ENCODE results near the gene MSGN1. TPM values are rescaled to one million over a fixed set of nuclear protein-coding genes. Genes with fewer than 3 reads are reported as not detected.

The MSGN1 gene, protein sequence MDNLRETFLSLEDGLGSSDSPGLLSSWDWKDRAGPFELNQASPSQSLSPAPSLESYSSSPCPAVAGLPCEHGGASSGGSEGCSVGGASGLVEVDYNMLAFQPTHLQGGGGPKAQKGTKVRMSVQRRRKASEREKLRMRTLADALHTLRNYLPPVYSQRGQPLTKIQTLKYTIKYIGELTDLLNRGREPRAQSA
- total RNA-seq (2021) (not detected in 2 replicates), Bru-seq, nascent RNA (not detected), BruChase-seq, experiment 1, labeled RNA remaining after a 2-hour chase (not detected), BruChase-seq, experiment 2, labeled RNA remaining after a 6-hour chase (not detected)
- long read RNA-seq = 0 reads

DNA sequence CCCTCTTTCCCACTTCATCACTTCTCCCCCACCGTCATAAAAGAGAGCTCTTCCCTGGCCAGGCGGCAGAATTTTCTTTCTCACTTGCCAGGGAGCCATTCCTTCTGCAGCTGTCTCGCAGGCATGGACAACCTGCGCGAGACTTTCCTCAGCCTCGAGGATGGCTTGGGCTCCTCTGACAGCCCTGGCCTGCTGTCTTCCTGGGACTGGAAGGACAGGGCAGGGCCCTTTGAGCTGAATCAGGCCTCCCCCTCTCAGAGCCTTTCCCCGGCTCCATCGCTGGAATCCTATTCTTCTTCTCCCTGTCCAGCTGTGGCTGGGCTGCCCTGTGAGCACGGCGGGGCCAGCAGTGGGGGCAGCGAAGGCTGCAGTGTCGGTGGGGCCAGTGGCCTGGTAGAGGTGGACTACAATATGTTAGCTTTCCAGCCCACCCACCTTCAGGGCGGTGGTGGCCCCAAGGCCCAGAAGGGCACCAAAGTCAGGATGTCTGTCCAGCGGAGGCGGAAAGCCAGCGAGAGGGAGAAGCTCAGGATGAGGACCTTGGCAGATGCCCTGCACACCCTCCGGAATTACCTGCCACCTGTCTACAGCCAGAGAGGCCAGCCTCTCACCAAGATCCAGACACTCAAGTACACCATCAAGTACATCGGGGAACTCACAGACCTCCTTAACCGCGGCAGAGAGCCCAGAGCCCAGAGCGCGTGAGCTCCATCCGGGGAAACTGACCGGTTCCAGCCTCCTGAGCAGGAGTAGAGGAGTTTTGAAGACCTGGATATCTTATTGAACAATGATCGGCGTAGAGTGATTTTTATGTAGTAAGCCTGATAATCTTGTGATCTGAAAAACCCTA is at the start of gene MSGN1:
Gene MSGN1 (plus strand): TSS at position 65 of the 850 bp plus-strand sequence. CDS start 59 bp downstream, at position 124.
- H3K27me3 ChIP-seq (ENCODE audit: insufficient read depth, low read depth) = no peaks in the 10 kb centered on the region
- H3K27ac ChIP-seq = no peak within 1 kb of the TSS
- no peaks in the 10 kb centered on the region for H3K4me1 ChIP-seq (replicated peaks; ENCODE audit: insufficient read depth)
- ChIA-PET POLR2A (ENCODE audit: unreplicated experiment) (no interaction called here), CTCF (interaction anchor here (0.5 kb wide), 1 partner anchor 145 kb away, joined by 9 read pairs; no protein-coding TSS in a partner anchor)
- no peak within 1 kb of the TSS for H3K4me3 ChIP-seq
- H3K36me3 ChIP-seq (ENCODE audit: low read depth) = no peaks in the 10 kb centered on the region
- no peak within 1 kb of the TSS for H3K4me2 ChIP-seq
- no peaks in the 10 kb centered on the region for H3K79me2 ChIP-seq (ENCODE audit: low read depth)
- H3F3A ChIP-seq (ENCODE audit: insufficient read depth, low read depth) = no peaks in the 10 kb centered on the region
- intact Hi-C loops (cut with micrococcal nuclease; ENCODE audit: unreplicated experiment) = no loop called here
- H3K9me3 ChIP-seq (ENCODE audit: insufficient read depth, low read depth) = no peaks in the 10 kb centered on the region
- TF ChIP-seq, protein P1, sequence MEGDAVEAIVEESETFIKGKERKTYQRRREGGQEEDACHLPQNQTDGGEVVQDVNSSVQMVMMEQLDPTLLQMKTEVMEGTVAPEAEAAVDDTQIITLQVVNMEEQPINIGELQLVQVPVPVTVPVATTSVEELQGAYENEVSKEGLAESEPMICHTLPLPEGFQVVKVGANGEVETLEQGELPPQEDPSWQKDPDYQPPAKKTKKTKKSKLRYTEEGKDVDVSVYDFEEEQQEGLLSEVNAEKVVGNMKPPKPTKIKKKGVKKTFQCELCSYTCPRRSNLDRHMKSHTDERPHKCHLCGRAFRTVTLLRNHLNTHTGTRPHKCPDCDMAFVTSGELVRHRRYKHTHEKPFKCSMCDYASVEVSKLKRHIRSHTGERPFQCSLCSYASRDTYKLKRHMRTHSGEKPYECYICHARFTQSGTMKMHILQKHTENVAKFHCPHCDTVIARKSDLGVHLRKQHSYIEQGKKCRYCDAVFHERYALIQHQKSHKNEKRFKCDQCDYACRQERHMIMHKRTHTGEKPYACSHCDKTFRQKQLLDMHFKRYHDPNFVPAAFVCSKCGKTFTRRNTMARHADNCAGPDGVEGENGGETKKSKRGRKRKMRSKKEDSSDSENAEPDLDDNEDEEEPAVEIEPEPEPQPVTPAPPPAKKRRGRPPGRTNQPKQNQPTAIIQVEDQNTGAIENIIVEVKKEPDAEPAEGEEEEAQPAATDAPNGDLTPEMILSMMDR (conservative IDR thresholded peaks at IDR 0.05) = no peak
- TF ChIP-seq EZH2 (IDR thresholded peaks at IDR 0.05; ENCODE audit: low read depth) = no peak
- no peak for DNase-seq
- H4K20me1 ChIP-seq (ENCODE audit: insufficient read depth) = no peaks in the 10 kb centered on the region
- H3K9me2 ChIP-seq (ENCODE audit: insufficient read depth) = no peaks in the 10 kb centered on the region; the same call in 1 of the 2 replicates
- no peak within 1 kb of the TSS for H2AFZ ChIP-seq
- BruUV-seq (replicated peaks) = no TSS peak

- H3K36me3 ChIP-seq (ENCODE audit: low read depth) = peaks cover 26% of the 10 kb centered on the region
- TF ChIP-seq, protein P1 (conservative IDR thresholded peaks at IDR 0.05) = no peak
- TF ChIP-seq EZH2 (IDR thresholded peaks at IDR 0.05; ENCODE audit: low read depth) = no peak
- no peak for DNase-seq
- no peaks in the 10 kb centered on the region for H3K9me3 ChIP-seq (ENCODE audit: insufficient read depth, low read depth)
- no peaks in the 10 kb centered on the region for H3K27me3 ChIP-seq (ENCODE audit: insufficient read depth, low read depth)
- POLR2A ChIA-PET (ENCODE audit: unreplicated experiment) = no interaction called here
- H3F3A ChIP-seq (ENCODE audit: insufficient read depth, low read depth) = no peaks in the 10 kb centered on the region; the same call in 1 of the 2 replicates
- H4K20me1 ChIP-seq (ENCODE audit: insufficient read depth) = no peaks in the 10 kb centered on the region
- intact Hi-C loops (cut with micrococcal nuclease; ENCODE audit: unreplicated experiment) = no loop called here
- no peak overlapping the region for H3K4me2 ChIP-seq
- H3K9me2 ChIP-seq (ENCODE audit: insufficient read depth) = no peaks in the 10 kb centered on the region
- CTCF ChIA-PET = no interaction called here
- no peaks in the 10 kb centered on the region for H3K79me2 ChIP-seq (ENCODE audit: low read depth)
- no peaks in the 10 kb centered on the region for H3K4me1 ChIP-seq (replicated peaks; ENCODE audit: insufficient read depth)
- no peak overlapping the region for H2AFZ ChIP-seq
- no peak overlapping the region for H3K27ac ChIP-seq
- no TSS peak for BruUV-seq (replicated peaks)
- H3K4me3 ChIP-seq = no peak overlapping the region
Observed at GRCh38 chr2:17768894-17769293, 47.4 kb upstream of the MSGN1 start.

- H3F3A ChIP-seq (ENCODE audit: insufficient read depth, low read depth) = no peaks in the 10 kb centered on the region; the same call in 1 of the 2 replicates
- H3K36me3 ChIP-seq (ENCODE audit: low read depth) = peaks cover 22% of the 10 kb centered on the region; the same call in 1 of the 2 replicates
- H3K9me2 ChIP-seq (ENCODE audit: insufficient read depth) = no peaks in the 10 kb centered on the region
- no TSS peak for BruUV-seq (replicated peaks)
- intact Hi-C loops (cut with micrococcal nuclease; ENCODE audit: unreplicated experiment) = no loop called here
- H3K4me3 ChIP-seq = no peak overlapping the region
- no peaks in the 10 kb centered on the region for H3K9me3 ChIP-seq (ENCODE audit: insufficient read depth, low read depth)
- H3K4me1 ChIP-seq (replicated peaks; ENCODE audit: insufficient read depth) = no peaks in the 10 kb centered on the region
- no peaks in the 10 kb centered on the region for H4K20me1 ChIP-seq (ENCODE audit: insufficient read depth)
- CTCF ChIA-PET = no interaction called here
- H3K27ac ChIP-seq = no peak overlapping the region
- no peak for DNase-seq
- no peak overlapping the region for H3K4me2 ChIP-seq
- POLR2A ChIA-PET (ENCODE audit: unreplicated experiment) = no interaction called here
- H2AFZ ChIP-seq = no peak overlapping the region
- TF ChIP-seq EZH2 (IDR thresholded peaks at IDR 0.05; ENCODE audit: low read depth) = no peak
- TF ChIP-seq, protein P1 (conservative IDR thresholded peaks at IDR 0.05) = no peak
- H3K27me3 ChIP-seq (ENCODE audit: insufficient read depth, low read depth) = no peaks in the 10 kb centered on the region
- no peaks in the 10 kb centered on the region for H3K79me2 ChIP-seq (ENCODE audit: low read depth)
Observed at GRCh38 chr2:17771956-17772355, 44.3 kb upstream of the MSGN1 start.

Measured in PC-9 (cell line).